B cell (primary cell): ENCODE measurements around the gene PRPF31. TPM values are rescaled to one million over a fixed set of nuclear protein-coding genes. Genes with fewer than 3 reads are reported as not detected.

Source experiments
- ATAC-seq: fragments of 200-7000 bp; cut with Tn5 transposase; one replicate; pipeline ENCODE4 v1.10.0; 2021; ENCODE audit warnings: low read depth, mild to moderate bottlenecking, moderate number of reproducible peaks, moderate library complexity
- CTCF ChIA-PET: fragments of 350-600 bp; sonication (Branson Sonifier 250); formaldehyde crosslinking; loops from one replicate; lab custom pipeline; 2021; ENCODE audit warnings: antibody characterized with exemption, inconsistent platforms; lab: Charles Lee
- POLR2A ChIA-PET: fragments of 350-600 bp; sonication (Branson Sonifier 250); formaldehyde crosslinking; loops from one replicate; lab custom pipeline; 2021; ENCODE audit warnings: antibody characterized with exemption; lab: Charles Lee
- DNase-seq: peaks from one replicate; pipeline ENCODE4 v3.0.0; 2013
- H2AFZ ChIP-seq: 2 replicates; pipeline ENCODE4 v1.6.1; 2012; ENCODE audit warnings: mild to moderate bottlenecking, low read depth, low read length; ENCODE audit not compliant: insufficient read depth, poor library complexity, severe bottlenecking
- H3K27ac ChIP-seq, 2 donors: 1 replicate in 1 of 2; 2 replicates in 1 of 2; pipeline ENCODE4 v1.5.1; 2012 to 2013; ENCODE audit warnings: low read length in 2 of 2, mild to moderate bottlenecking in 2 of 2, moderate library complexity in 1 of 2
- H3K27me3 ChIP-seq, 4 experiments: fragments of 200-600 bp in 1 of 4; sonication (generic) in 1 of 4; replicated peaks in 1 of 4; 1 replicate in 2 of 4; 2 replicates in 2 of 4; pipeline versions ENCODE4 v1.6.1 to v1.7.0; 2013 to 2016; ENCODE audit warnings: low read length in 3 of 4, mild to moderate bottlenecking in 2 of 4, mixed read lengths in 1 of 4, moderate library complexity in 1 of 4; ENCODE audit not compliant: insufficient read depth in 4 of 4, control insufficient read depth in 3 of 4; ENCODE audit errors: control extremely low read depth in 1 of 4
- H3K36me3 ChIP-seq, 2 experiments: replicated peaks in 1 of 2; 1 replicate in 1 of 2; 2 replicates in 1 of 2; pipeline versions ENCODE4 v1.6.1 to v1.7.1; 2013; ENCODE audit warnings: low read length in 1 of 2; ENCODE audit not compliant: insufficient read depth in 2 of 2, control insufficient read depth in 1 of 2; ENCODE audit errors: control extremely low read depth in 1 of 2, extremely low read depth in 1 of 2
- H3K4me1 ChIP-seq, 2 donors: fragments of 200-600 bp in 1 of 2; sonication (generic) in 1 of 2; 1 replicate in 1 of 2; 2 replicates in 1 of 2; pipeline versions ENCODE4 v1.5.1 to v1.6.1; 2013 to 2017; ENCODE audit warnings: low read length in 2 of 2; ENCODE audit not compliant: control insufficient read depth in 2 of 2, insufficient read depth in 2 of 2
- H3K4me2 ChIP-seq: replicated peaks from 2 replicates; pipeline ENCODE3; 2012; ENCODE audit warnings: mild to moderate bottlenecking, low read depth, low read length; ENCODE audit not compliant: poor library complexity, severe bottlenecking
- H3K4me3 ChIP-seq, 5 experiments: fragments of 200-600 bp in 1 of 5; sonication (generic) in 1 of 5; 1 replicate in 3 of 5; 2 replicates in 2 of 5; pipeline versions ENCODE4 v1.5.1 to v1.7.0; 2011 to 2016; ENCODE audit warnings: low read length in 4 of 5, mild to moderate bottlenecking in 4 of 5, low read depth in 2 of 5, control low read depth in 1 of 5, moderate library complexity in 1 of 5; ENCODE audit not compliant: insufficient read depth in 1 of 5; ENCODE audit errors: control extremely low read depth in 1 of 5, extremely low read depth in 1 of 5
- H3K79me2 ChIP-seq: fragments of 200-600 bp; sonication (generic); one replicate; pipeline ENCODE4 v1.6.0; 2016; ENCODE audit warnings: low read length; ENCODE audit not compliant: control insufficient read depth, insufficient read depth
- H3K9ac ChIP-seq: fragments of 200-600 bp; sonication (generic); 2 replicates; pipeline ENCODE4 v1.6.1; 2017; ENCODE audit warnings: mild to moderate bottlenecking, low read length, moderate library complexity
- H3K9me3 ChIP-seq, 3 donors: one replicate each; pipeline versions ENCODE4 v1.6.1 to v1.7.1; 2013; ENCODE audit warnings: low read length in 2 of 3; ENCODE audit not compliant: control insufficient read depth in 2 of 3, insufficient read depth in 1 of 3; ENCODE audit errors: control extremely low read depth in 1 of 3
- H4K20me1 ChIP-seq: 2 replicates; pipeline ENCODE4 v1.6.0; 2012; ENCODE audit warnings: mild to moderate bottlenecking, low read length; ENCODE audit not compliant: insufficient read depth, control insufficient read depth, poor library complexity, severe bottlenecking
- H3K27ac Mint-ChIP-seq: one replicate; pipeline ENCODE4 v1.8.0; 2021; ENCODE audit warnings: mixed read lengths
- H3K27me3 Mint-ChIP-seq: one replicate; pipeline ENCODE4 v1.8.0; 2021; ENCODE audit warnings: mixed read lengths
- H3K4me1 Mint-ChIP-seq: one replicate; pipeline ENCODE4 v1.8.0; 2021; ENCODE audit warnings: mixed read lengths
- H3K4me3 Mint-ChIP-seq: one replicate; pipeline ENCODE4 v1.8.0; 2021; ENCODE audit warnings: mixed read lengths
- H3K9me3 Mint-ChIP-seq: one replicate; pipeline ENCODE4 v1.8.0; 2022; ENCODE audit warnings: mixed read lengths; ENCODE audit not compliant: insufficient read depth
- CTCF ChIP-seq: fragments of 200-600 bp; IDR thresholded peaks from one replicate; pipeline ENCODE4 v1.8.0; 2022; ENCODE audit warnings: antibody characterized with exemption, mild to moderate bottlenecking
- EZH2 ChIP-seq: IDR thresholded peaks from 2 replicates; pipeline ENCODE4 v1.6.1; 2012; ENCODE audit warnings: borderline replicate concordance, low read depth, mild to moderate bottlenecking, moderate library complexity, low read length; ENCODE audit not compliant: insufficient read depth, poor library complexity, severe bottlenecking
- WGBS: methylation state at CpG from one replicate; pipeline ENCODE4 v1.1.5; 2013; ENCODE audit warnings: missing lambda C conversion rate; ENCODE audit not compliant: insufficient coverage; 5-methylcytosine and 5-hydroxymethylcytosine counted together
- intact Hi-C: fragments of 100-400 bp; cut with micrococcal nuclease; formaldehyde crosslinking; loops from one replicate; pipeline ENCODE4 v1.10.0; 2022
- polyA plus RNA-seq: library from polyadenylated mRNA; depleted of rRNA; stranded (reverse); fragments of >200 nt; gene quantifications from 2 replicates; pipeline ENCODE4 v1.2.3, GENCODE V29; 2012
- total RNA-seq, 2 donors: library from RNA; stranded (reverse); fragments of 120-200 nt in 1 of 2; gene quantifications; 1 replicate in 1 of 2; 2 replicates in 1 of 2; pipeline versions ENCODE4 v1.2.3 to v1.2.4, GENCODE V29; 2013 to 2022

The PRPF31 gene
- total and polyA plus RNA-seq, 2 donors (not counting 1 experiment from before 2014, with no cell fraction given): 61.2 to 66.2 TPM

DNA sequence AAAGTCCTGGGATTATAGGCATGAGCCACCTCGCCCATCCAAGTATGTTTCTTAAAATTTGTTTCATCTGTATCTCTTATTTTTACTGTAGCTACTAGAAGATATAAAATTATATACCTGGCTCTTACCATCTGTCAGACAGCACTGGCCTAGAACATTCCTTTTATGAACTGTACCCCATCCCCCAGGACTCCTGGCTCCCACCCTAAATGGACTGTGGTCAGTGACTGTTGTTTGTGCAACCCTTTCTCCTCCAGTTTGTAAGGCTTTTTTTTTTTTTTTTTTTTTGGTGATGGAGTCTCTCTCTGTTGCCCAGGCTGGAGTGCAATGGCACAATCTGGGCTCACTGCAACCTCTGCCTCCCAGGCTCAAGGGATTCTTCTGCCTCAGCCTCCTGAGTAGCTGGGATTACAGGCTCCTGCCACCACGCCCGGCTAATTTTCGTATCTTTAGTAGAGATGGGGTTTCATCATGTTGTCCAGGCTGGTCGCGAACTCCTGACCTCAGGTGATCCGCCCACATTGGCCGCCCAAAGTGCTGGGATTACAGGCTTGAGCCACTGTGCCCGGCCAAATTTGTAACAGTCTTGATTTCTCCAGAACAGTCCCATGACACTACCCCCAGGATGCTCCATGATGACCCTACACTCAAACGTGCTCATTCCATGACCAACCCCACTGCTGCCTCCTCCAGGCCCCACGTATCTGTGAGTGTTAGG lies 10.4 kb upstream of the PRPF31 start:
- peaks cover 6 to 13% of the 10 kb centered on the region in 2 donors for H3K4me1 ChIP-seq
- H3K27ac ChIP-seq: no peak overlapping the region
- no peak overlapping the region for H3K4me3 ChIP-seq
- no peak overlapping the region for H3K4me3 Mint-ChIP-seq
- DNase-seq (no peak), ATAC-seq (no peak)
- H3K27me3 ChIP-seq: no peaks in the 10 kb centered on the region
- peaks cover 0 to 8% (median 0%) of the 10 kb centered on the region in 3 donors for H3K9me3 ChIP-seq
- no peak for TF ChIP-seq CTCF
- TF ChIP-seq EZH2: no peak
- ChIA-PET POLR2A (interaction anchor here (0.7 kb wide), 2 partner anchors 39 to 92 kb away, joined by 4 to 9 read pairs; no protein-coding TSS in a partner anchor), CTCF (no interaction called here)
- peaks cover 48% of the 10 kb centered on the region for H3K79me2 ChIP-seq
- peaks cover 0 to 26% of the 10 kb centered on the region in 2 experiments for H3K36me3 ChIP-seq
- H4K20me1 ChIP-seq: peaks cover 9% of the 10 kb centered on the region
- H3K9me3 Mint-ChIP-seq: no peaks in the 10 kb centered on the region
- 95% methylated on average over 5 of the region's 11 CpGs for WGBS
- no peak overlapping the region for H2AFZ ChIP-seq
- intact Hi-C loops: loop anchor here (5.0 kb wide), 1 partner anchor 908 kb away; no protein-coding TSS in a partner anchor
- no peak overlapping the region for H3K4me2 ChIP-seq
- H3K4me1 Mint-ChIP-seq: peaks cover 20% of the 10 kb centered on the region
- no peak overlapping the region for H3K27ac Mint-ChIP-seq
- H3K9ac ChIP-seq: no peak overlapping the region
- H3K27me3 Mint-ChIP-seq: no peaks in the 10 kb centered on the region

DNA sequence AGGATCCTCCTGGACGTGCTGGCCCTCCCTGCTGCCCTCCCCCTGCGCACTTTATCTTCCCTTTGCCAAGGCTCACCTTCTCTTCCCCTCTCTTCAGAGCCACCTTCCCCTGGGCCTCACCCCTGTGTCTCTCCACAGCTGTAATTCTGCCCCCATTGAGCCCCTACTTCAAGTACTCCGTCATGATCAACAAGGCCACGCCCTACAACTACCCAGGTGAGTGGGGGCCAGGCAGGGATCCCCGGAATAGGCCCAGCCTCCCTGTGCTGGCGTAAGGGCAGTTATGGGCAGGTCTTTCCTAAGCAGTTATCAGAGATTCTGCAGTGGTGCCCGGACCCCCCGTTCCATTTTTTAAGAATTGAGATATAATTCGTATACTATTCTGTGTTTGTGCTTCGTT lies 9.8 kb upstream of the PRPF31 start:
- Mint-ChIP-seq H3K4me3 (peak overlapping the region; percentile 24), H3K27ac (no peak overlapping the region), H3K9me3 (no peaks in the 10 kb centered on the region), H3K4me1 (peaks cover 20% of the 10 kb centered on the region), H3K27me3 (no peaks in the 10 kb centered on the region)
- peak; percentile 7 for DNase-seq
- ChIA-PET CTCF (interaction anchor here (0.6 kb wide), 1 partner anchor 233 kb away, joined by 3 read pairs; no protein-coding TSS in a partner anchor), POLR2A (interaction anchor here (0.7 kb wide), 1 partner anchor 39 kb away, joined by 9 read pairs; no protein-coding TSS in a partner anchor)
- peaks cover 9% of the 10 kb centered on the region for H4K20me1 ChIP-seq
- H3K9ac ChIP-seq: no peak overlapping the region
- no peak overlapping the region for H3K4me3 ChIP-seq
- H3K36me3 ChIP-seq: peaks cover under 1 to 32% of the 10 kb centered on the region in 2 experiments
- no peak for ATAC-seq
- H3K27me3 ChIP-seq: no peaks in the 10 kb centered on the region
- no peak for TF ChIP-seq EZH2
- no peak for TF ChIP-seq CTCF
- peaks cover 55% of the 10 kb centered on the region for H3K79me2 ChIP-seq
- 96% methylated on average over 10 of the region's 10 CpGs for WGBS
- H3K9me3 ChIP-seq: peaks cover 0 to 8% (median 0%) of the 10 kb centered on the region in 3 donors
- intact Hi-C loops: no loop called here
- H2AFZ ChIP-seq: no peak overlapping the region
- peaks cover 6 to 13% of the 10 kb centered on the region in 2 donors for H3K4me1 ChIP-seq
- no peak overlapping the region for H3K27ac ChIP-seq
- H3K4me2 ChIP-seq: no peak overlapping the region
